ENCODE measurements around the gene MAP2K2.

Gene MAP2K2

GRCh38 chr19:4058693-4059452 is 65.0 kb downstream of the MAP2K2 start:
- no peak for DNase-seq

GRCh38 chr19:4057931-4058692 is 65.8 kb downstream of the MAP2K2 start:
- peak; percentile 69 for DNase-seq

- DNase-seq, result no peak
These were observed 68.7 kb downstream of the MAP2K2 start for GRCh38 chr19:4055209-4055552.

GRCh38 chr19:4054441-4055208 is 69.3 kb downstream of the MAP2K2 start:
- no peak for DNase-seq

GRCh38 chr19:4053423-4054324 is 70.2 kb downstream of the MAP2K2 start:
- no peak for DNase-seq

- DNase-seq, result no peak
These were observed 70.9 kb downstream of the MAP2K2 start for GRCh38 chr19:4052993-4053422.

- no peak for DNase-seq
These were observed 71.6 kb downstream of the MAP2K2 start for GRCh38 chr19:4052114-4052992.

- DNase-seq, result peak; percentile 16
These were observed 72.5 kb downstream of the MAP2K2 start for GRCh38 chr19:4051175-4052101.

- no peak for DNase-seq
These were observed 74.5 kb downstream of the MAP2K2 start for GRCh38 chr19:4049432-4049831.

- DNase-seq, result no peak
These were observed 76.8 kb downstream of the MAP2K2 start for GRCh38 chr19:4046946-4047683.

GRCh38 chr19:4046362-4046691 is 77.6 kb downstream of the MAP2K2 start:
- no peak for DNase-seq

GRCh38 chr19:4045597-4046361 is 78.1 kb downstream of the MAP2K2 start:
- DNase-seq, result no peak

- no peak for DNase-seq
These were observed 78.9 kb downstream of the MAP2K2 start for GRCh38 chr19:4044990-4045465.

GRCh38 chr19:4043966-4044715 is 79.8 kb downstream of the MAP2K2 start:
- no peak for DNase-seq

GRCh38 chr19:4043401-4043800 is 80.5 kb downstream of the MAP2K2 start:
- no peak for DNase-seq

GRCh38 chr19:4042731-4043082 is 81.2 kb downstream of the MAP2K2 start:
- no peak for DNase-seq

- DNase-seq, result no peak
These were observed 81.7 kb downstream of the MAP2K2 start for GRCh38 chr19:4042064-4042730.

Data from fibroblast of upper back skin (primary cell).